Activated gamma-delta T cell (primary cell): ENCODE data around the gene AFAP1.

Source experiments
- DNase-seq: peaks from one replicate; lab custom pipeline; 2025; lab: John Stamatoyannopoulos, UW

Gene AFAP1

DNA sequence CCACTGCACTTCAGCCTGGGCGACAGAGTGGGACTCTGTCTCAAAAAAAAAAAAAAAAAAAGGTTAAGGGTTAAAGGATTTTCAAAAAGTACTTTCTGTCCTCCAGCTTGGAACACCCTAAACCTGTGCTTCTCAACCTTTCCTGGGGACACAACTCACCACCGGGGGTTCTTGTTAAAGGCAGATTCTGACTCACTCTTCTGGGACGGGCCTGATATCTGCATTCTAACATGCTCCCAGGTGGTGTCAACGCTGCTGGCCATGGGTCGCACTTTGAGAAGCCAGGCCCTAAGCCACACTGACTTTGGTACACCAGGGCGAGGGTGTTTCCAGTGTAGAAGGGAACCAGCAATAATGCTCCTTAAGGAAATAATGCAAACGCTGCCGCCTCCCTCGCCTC is 46.1 kb downstream of the AFAP1 start:
- no peak for DNase-seq

DNA sequence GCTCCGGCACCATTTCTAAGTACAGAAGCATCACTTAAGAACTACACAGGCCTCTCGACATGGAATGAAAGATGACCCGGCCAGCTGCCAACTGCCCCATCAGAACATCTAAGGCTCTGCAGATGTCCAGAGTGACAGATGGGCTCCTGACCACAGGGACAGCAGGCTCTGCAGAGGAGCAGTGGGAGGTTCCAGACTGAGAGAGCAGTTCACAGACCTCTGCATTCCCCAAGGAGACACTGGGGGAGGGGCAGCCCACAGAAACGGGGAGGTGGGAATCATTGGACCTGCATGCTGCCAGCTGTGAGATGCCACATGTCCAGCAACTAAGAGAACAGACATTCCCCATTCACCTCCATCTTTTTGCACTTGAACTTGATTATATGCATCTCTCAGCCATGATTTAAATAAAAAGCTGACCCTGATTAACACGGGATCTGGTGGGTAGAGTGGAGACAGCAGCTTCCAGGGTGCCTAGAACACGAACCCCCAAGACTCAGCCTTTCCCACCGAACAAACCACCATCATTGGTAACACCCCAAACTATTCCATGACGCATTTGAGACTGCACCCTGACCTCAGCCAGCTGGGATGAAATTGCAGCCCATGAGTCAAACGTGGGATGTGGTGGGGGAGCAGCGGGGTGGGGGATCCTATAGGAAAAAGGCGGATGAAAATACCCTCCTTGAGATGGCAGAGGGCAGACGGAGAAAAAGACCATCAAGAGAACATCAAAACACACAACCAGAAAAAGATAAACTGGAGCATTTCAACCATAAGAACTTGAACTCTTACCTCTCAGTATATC is 47.2 kb downstream of the AFAP1 start:
- no peak for DNase-seq

DNA sequence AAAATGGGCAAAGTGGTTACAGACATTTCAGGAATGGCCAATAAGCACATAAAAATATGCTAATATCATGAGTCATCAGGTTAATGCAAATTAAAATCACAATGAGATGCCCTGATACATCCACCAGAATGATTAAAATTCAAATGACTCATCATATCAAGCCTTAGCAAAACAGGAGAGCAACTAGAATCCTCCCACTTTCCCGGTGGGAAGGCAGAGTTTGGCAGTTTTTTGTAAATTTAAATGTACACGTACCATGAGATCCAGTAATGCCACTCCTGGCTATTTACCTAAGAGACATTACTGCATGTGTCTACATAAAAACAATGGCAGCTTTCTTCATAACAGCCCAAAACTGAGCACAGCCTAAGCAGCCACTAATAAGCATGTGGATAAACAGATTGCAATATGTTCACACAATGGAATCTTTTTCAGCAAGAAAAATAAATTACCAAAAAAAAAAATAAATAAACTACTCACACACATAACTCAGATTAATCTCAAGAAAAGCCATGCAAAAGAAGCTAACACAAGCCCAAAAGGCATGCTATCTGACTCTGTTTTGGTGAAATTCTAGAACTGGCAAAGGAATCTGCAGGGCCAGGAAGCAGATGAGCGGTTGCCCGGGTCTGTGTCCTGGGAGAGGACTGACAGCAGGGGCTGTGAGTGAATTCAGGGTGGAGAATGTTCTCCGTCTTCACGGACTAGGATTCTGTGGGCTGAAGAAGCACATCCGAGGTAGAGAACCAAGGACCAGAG is 48.8 kb downstream of the AFAP1 start:
- DNase-seq, result no peak

DNA sequence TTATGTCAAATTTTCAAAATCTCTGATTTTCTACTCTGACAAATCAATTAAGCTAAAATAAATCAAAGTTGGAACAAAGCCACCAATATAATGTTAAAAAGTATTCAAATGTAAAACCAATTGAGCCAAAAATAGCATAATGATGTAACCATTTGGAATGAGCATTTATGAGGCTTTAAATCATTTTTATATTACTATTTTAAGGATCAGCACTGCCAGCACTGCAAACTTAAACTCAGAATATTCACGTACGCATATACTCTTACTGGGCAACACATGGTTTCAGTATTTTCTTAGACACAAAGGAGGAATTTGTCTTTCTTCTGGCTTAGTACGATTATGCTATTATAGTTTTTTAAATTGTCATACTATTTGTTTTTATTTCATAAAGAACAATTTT is 52.2 kb downstream of the AFAP1 start:
- no peak for DNase-seq

DNA sequence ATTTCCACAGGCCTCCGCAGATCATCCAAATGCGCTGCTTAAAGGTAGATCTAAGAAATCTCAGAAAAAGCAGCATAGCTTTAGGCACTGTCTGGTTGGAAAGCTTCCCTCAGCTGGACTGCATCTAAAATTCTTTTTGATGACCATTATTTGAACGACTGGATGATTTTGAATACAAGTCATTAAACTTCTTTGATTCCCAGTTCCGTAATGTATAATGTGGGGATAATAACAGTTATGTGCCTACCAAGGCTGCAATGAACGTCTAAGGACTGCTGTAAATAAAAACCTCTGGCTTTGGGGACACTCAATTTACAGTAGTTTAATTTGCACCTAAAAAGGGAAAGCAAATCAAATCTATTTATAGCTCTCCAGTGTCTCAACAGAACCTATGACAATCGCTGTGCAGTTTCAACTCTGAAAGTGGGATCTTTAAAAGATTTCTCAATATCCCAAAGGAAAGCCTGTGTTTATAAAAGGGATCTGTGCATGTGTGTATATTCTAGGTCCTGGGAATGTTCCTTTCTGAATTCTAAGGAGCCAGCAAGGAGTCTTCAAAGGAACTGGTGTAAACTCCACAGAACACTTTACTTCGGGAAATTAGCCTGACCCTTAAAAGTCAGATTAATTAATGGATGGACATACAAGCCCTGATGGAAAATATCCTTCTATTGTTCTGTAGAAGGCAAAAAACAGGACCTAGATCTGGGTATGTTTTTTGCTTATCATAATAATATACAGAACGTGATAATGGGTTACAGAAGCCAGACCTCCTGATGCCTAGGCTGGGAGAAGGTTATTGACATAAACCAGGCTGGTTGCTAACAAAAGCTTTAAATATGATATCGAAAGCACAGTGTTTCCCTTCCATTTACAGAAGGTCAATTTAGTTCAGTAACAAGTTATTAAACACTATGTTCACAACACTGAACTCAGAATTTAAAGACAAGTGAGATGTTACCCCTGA is 53.4 kb downstream of the AFAP1 start:
- DNase-seq, result no peak

DNA sequence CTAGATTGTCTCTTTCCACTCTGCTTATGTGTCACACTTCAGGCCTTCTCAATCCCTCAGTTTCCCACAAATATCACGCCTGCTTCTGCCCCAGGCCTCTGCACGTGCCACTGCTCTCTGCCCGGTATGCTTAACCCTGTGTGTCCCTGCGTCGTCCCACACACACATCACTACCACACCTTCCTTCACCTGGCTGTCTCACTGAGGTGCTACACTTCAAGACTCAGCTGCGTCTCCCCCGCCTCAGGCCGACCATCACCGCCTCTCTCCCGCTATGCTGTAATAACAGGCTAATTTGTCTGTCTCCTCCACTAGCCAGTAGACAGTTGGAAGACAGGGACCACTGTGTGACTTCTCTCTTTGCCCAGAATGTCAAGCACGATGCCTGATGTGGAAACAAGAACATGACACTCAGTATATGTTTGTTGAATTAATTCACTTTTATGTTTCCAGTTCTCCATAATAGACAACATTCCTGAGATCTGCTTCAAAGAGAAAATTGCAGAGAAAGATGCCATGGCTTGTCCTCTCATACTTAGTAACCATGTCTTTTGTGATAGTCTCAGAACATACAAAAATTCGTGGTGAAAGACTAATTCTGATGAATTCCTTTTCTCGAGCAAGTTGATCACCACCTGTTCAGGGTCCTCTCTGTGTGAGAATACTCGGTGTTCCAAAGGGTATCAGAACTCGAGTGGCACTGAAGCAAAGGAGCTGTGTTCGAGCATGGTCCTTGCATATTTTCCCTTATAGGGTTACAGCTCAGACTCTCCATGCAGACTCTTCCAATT is 54.2 kb downstream of the AFAP1 start:
- no peak for DNase-seq

DNA sequence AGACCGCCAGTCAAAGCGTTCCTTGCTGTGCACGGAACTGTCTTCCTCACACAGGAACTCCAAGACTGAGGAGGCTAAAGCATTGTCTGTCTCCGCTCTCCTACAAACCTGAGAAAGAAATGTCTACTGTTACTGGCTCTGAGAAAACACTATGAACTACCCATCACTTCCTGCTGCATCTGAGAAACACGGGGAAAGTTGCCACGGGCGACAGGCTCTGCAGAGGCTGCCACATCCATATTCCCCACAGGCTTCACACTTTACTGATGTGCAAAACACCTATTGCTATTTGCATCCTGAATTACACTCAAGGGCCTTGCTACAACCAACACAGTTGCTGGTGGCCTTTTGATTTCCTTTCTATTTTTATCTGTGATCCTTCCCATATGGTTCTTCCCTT is 59.0 kb downstream of the AFAP1 start:
- no peak for DNase-seq

DNA sequence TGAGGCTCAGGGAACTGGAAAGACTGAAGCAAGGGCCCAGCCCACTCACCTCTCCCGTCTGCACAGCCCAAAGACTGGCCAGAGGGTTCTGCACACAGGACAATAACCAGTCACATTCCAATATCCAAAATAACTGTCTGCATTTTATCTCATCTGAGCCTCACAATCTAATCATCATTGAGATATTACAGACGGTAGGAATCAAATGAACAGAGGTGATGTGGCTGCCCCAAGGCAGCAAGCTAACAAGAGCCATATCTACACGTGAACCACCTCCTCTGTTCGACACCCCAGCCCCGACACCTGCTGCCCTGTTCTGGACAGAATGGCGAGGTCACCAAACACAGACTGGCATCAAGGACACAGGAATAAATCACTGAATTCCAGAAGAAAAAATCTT is 60.5 kb downstream of the AFAP1 start:
- DNase-seq, result no peak

DNA sequence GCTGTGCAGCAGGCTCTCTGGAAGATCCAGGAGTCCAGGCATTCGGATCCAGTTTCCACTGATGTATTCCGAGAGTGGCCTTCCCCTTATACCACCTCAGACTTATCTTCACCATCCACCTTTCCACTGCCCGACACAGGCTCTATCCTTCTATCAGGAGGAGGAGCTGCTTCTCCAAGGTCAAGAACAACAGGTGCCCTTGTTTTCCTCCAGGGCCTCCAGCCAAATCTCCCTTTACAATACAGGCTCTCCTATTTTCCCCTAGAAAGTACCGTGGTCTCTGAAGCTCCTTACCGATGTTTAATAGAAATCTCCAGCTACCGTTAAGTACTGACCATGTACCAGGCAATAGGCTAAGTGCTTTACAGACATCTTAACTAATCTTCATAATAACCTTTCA is 61.3 kb downstream of the AFAP1 start:
- DNase-seq, result no peak

DNA sequence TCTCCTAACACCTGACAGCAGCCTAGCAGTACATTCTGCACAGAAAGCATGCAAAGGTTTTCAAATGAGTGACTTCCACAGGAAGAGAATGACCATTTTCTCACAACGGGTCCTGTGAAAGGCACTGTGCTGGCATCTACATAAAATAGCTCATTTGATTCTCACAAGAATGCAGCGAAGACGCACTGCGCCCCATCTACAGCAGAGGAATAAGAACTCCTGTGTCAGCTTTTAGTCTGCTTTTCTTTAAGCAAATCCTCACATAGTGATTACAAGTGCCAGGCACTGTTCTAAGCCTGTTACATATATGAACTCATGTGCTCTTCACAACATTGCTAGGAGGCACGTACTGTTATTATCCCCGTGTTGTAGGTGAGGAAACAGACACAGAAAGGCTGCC is 62.5 kb downstream of the AFAP1 start:
- DNase-seq, result no peak

DNA sequence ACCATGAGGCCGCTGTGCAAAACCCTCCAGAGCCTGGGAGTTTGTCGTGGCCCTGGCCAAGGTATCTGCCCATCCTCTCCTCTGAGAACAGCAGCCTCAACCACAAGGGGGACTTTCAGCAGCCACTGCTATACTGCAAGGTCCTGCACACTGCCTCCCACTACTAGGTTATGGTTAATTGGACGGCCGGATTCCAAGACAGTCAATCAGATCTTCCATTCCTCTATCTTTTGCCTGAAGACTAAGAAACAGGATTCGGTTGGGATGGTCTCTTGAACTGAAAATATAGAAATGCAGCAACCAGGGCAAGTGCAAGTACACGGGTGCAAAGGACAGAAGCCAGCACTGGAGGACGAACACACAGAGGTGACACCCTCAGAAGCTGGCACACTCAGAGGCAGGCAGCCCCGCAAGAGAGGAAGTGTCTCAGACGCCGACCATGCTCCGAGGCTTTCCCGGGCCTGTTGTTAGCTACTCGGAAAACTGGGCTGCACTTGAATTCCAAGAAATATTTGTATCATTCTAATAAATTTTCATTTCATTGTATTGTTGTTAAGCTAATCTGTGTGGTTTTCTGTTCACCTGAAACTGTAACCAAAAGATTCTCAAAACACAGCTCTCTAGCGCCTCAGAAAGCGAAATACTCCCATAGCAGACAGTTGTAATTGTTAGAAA is 63.3 kb downstream of the AFAP1 start:
- no peak for DNase-seq

DNA sequence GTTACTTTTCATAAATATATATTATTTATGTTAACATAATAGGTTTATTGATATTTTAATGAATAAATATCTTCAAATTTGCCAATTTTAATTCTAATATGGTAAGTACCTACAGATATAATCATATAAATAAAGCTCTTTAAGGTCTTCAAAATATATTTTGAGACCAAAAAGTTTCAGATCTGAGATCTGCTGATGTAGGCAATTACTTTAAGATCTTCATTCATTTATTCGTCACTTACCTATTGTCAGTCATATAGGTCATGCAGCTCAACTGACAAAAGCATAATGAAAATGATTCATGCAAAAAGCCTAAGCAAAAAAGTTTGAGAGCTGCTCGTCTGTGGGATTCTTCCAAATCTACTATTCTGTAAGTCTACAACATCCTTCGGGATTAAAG is 64.8 kb downstream of the AFAP1 start:
- DNase-seq, result no peak

DNA sequence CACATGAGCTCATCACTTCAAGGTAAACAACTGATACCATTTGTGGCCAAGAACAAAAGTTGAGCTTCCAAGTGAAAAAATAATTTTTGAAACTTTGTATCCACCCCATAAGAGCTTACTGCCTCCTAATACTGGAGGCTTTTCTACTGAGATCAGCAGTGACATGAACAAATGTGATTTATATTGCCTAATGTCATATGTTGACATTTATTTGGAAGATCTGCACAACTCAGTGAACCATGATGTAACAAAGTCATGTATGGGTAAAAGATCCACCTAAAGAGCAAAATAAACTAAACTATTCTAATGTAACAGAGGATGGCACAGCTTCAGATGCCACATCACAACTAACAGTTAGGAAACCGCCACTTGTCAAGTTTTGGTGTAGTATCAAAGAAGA is 65.8 kb downstream of the AFAP1 start:
- DNase-seq, result no peak

DNA sequence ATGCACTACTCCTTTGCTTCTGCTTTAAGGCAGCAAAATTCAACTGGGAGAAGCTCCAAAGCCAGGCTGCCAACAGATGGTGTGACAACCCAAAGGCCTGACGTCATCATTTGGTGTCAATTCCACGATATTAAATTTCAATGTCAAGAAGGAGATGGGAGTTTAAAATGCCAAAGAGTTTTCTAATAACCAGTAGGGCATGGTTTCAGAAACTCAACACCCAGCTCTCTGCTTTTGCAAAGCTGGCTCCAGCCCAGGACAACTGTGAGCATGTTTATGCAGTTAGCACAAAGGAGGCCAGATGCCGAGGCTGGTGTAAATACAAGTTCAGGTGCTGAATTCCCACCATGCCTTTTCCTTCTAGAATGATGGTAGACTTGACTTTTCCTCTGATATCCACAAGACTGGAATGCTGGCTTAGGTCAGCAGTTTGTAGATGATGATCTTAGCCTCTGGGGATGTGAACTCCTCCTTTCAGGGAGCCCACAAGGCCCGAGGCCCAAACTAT is 67.3 kb downstream of the AFAP1 start:
- no peak for DNase-seq

DNA sequence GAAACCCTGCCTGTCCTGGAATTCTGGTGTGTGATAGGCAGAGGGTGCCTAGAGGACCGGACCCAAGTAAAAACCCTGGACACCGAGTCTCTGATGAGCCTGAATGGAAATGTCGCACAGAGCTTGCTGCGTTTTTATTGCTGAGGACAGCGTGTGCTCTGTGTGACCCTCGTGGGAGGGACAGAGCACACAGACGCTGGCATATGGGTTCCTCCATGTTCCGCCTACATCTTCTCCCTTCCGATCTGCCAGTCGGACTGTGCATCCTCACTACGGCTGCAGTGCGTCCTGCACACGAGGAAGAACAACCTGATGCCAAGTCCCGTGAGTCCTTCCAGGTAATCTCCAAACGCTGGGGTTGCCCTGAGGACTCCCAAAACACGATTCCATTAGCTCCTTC is 68.3 kb downstream of the AFAP1 start:
- no peak for DNase-seq

DNA sequence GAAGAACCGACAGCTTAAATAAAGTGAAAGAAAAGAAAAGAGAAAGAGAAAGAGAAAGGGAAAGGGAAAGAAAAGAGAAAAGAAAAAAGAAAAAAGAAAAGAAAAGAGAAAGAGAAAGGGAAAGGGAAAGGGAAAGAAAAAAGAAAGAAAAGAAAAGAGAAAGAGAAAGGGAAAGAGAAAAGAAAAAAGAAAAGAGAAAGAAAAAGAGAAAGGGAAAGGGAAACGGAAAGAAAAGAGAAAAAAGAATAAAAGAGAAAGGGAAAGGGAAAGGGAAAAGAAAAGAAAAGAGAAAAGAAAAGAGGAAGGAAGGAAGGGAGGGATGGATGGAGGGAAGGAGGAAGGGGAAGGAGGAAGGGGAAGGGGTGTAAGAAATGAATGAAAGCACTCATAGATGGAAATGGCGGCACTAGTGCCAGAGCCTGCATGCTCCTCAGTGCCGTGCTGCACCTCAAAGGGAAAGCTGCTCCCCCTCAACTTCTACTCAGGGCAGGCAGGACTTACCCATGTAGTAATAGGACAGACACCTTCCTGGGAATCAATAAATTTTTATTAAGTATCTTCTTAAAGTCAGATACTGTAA is 70.7 kb downstream of the AFAP1 start:
- no peak for DNase-seq

DNA sequence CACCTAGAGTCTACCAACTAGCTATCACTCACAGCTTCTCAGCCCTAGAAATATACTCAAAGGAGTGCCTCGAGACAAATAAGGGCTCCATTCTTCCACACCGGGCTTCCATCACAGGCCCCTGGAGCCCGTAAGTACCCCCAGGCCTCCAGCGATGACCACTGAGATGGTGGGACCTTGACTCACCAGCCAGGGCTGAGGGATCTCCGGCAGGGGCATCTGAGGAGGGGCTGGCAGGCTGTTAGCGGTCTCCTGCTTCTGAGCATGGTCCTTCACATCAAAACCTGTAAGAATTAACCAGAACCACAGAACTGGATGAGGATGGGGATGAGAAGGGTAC is 71.3 kb downstream of the AFAP1 start:
- no peak for DNase-seq

DNA sequence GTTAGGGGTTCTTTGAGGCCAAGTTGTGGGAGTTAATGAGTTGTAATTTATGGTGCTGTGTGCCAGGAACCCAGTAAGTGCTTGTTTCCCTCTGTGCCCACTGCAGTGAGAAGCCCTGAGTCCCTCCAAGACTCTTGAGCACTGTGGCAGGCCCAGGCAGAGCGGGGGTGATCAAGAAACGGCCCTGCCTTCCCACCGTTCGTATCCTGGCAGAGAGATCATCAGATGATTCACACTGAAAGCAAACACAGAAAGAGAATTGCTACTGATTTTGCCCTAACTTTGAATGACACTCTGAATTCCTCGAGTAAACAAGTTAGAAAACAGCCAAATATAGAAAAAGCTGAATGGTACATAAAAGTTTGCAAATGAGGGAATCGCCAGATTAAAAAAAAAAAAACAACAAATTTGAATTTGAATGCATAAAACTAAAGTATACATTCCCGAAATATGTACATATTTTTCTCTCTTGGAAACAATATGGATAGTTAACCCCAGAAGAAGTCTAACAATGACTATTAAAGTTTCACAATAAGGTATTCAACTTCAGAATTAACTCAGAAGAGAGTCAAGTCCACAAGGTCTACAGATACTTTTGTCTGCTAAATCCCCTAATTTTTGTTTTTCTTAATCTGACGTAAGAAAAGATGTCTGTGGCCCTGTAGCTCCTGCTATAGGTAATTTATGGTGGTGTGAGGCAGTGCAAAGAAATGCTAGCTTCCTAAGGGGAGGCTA is 71.8 kb downstream of the AFAP1 start:
- no peak for DNase-seq

DNA sequence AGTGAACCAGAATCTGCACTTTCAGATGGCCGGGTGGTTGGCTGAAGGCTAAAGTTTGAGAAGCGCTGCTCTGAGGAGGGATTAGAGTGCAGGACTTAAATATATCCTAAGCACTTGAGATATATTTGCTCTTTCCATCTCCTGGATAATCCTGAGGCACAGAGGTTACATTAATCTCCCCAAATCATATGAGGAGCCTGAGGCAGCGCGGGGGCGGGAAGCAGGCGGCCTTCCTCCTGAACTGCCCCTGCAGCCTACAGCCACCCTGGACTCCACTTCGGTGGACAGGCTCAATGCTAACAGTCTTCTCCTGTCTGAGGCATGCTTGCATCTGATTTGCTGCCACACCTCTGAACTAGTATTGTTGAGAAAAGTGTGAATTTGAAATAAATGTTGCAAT is 72.5 kb downstream of the AFAP1 start:
- DNase-seq, result no peak

DNA sequence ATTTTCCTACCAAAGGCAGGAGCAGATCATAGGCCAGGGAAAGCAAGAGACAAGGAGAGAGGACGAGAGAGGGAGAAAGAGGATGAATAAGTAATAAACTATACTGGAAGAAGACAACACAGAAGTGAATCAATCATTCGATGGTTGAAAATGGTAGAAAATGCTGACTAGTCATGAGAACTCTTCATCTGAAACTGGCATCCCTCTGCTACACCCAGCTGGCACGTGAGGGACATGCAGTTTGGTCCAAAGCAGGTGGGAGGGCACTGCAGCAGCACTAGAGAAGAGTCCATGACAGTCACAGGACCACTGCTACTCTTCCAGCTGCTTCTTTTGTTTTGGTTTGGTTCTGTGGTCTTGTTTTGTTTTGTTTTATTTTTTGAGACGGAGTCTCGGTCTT is 74.1 kb downstream of the AFAP1 start:
- no peak for DNase-seq
